Measurements from ENCODE around the gene RXFP4.

Gene RXFP4

DNA sequence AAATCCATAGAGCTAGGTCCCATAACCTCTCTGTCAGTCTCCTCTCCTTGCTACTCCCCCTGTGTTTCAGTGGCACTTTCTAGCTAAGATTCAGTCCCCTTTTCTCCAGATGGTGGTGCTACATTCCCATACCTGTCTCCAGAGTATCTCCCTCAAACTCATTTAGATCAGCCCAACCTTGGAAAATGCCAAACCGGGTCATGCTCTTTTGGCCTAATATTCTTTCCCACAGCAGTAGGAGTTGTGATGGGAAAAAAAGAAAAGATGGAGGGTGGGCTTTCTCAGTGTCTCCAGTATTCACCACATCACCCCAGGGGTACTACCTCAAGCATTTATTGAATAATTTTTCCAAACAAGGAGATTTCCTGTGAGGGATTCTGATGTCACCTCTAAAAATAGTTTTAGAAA, 3.2 kb upstream of the RXFP4 start:
- peak; percentile 30 for DNase-seq (ENCODE audit: low read depth)
- no peak overlapping the region for H3K4me3 ChIP-seq (ENCODE audit: low read depth, low read length)
- TF ChIP-seq, protein P1, sequence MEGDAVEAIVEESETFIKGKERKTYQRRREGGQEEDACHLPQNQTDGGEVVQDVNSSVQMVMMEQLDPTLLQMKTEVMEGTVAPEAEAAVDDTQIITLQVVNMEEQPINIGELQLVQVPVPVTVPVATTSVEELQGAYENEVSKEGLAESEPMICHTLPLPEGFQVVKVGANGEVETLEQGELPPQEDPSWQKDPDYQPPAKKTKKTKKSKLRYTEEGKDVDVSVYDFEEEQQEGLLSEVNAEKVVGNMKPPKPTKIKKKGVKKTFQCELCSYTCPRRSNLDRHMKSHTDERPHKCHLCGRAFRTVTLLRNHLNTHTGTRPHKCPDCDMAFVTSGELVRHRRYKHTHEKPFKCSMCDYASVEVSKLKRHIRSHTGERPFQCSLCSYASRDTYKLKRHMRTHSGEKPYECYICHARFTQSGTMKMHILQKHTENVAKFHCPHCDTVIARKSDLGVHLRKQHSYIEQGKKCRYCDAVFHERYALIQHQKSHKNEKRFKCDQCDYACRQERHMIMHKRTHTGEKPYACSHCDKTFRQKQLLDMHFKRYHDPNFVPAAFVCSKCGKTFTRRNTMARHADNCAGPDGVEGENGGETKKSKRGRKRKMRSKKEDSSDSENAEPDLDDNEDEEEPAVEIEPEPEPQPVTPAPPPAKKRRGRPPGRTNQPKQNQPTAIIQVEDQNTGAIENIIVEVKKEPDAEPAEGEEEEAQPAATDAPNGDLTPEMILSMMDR (IDR thresholded peaks at IDR 0.05; ENCODE audit: control insufficient read depth, extremely low read depth, insufficient read depth), result peak; percentile 80

DNA sequence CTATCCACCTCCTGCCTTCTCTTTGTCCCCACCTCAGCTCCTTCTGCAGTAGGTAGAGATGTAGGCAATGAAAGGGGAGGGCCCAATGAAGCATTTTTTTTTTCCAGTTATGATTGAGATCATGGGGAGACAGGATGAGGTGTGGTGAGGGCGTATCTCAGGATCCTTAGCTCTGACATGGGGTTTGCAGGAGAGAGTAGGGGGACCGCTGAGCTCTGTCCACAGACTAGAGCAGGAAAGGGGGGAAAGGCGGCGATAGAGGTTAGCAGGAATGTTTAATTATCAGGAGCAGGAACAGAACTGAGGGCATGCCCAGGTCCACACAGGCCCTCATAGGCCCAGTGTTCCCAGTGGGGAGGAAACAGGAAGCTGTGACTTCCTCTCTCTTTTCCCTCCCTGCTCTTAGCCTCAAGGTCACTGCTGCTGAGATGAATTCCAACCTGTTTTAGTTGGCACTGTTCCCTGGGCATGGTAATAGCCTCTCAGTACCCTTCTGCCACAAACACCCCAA, 901 bp upstream of the RXFP4 start:
- TF ChIP-seq, protein P1 (IDR thresholded peaks at IDR 0.05; ENCODE audit: control insufficient read depth, extremely low read depth, insufficient read depth), result no peak
- DNase-seq (ENCODE audit: low read depth), result peak; percentile 21
- H3K4me3 ChIP-seq (ENCODE audit: low read depth, low read length), result no peak overlapping the region

DNA sequence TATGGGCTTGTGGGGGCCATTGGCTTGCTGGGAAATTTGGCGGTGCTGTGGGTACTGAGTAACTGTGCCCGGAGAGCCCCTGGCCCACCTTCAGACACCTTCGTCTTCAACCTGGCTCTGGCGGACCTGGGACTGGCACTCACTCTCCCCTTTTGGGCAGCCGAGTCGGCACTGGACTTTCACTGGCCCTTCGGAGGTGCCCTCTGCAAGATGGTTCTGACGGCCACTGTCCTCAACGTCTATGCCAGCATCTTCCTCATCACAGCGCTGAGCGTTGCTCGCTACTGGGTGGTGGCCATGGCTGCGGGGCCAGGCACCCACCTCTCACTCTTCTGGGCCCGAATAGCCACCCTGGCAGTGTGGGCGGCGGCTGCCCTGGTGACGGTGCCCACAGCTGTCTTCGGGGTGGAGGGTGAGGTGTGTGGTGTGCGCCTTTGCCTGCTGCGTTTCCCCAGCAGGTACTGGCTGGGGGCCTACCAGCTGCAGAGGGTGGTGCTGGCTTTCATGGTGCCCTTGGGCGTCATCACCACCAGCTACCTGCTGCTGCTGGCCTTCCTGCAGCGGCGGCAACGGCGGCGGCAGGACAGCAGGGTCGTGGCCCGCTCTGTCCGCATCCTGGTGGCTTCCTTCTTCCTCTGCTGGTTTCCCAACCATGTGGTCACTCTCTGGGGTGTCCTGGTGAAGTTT, 550 bp downstream of the RXFP4 start:
- no peak for DNase-seq (ENCODE audit: low read depth)
- H3K4me3 ChIP-seq (ENCODE audit: low read depth, low read length), result no peak overlapping the region
- TF ChIP-seq, protein P1 (IDR thresholded peaks at IDR 0.05; ENCODE audit: control insufficient read depth, extremely low read depth, insufficient read depth), result no peak

- no peak overlapping the region for H3K4me3 ChIP-seq (ENCODE audit: low read depth, low read length)
- TF ChIP-seq, protein P1 (IDR thresholded peaks at IDR 0.05; ENCODE audit: control insufficient read depth, extremely low read depth, insufficient read depth), result no peak
- DNase-seq (ENCODE audit: low read depth), result no peak
Observed at GRCh38 chr1:155942578-155943141, 1.2 kb downstream of the RXFP4 start.

- H3K4me3 ChIP-seq (ENCODE audit: low read depth, low read length), result no peak overlapping the region
- no peak for DNase-seq (ENCODE audit: low read depth)
- TF ChIP-seq, protein P1 (IDR thresholded peaks at IDR 0.05; ENCODE audit: control insufficient read depth, extremely low read depth, insufficient read depth), result no peak
Observed at GRCh38 chr1:155944444-155944799, 3.0 kb downstream of the RXFP4 start.

GRCh38 chr1:155946633-155947219, 5.3 kb downstream of the RXFP4 start:
- no peak overlapping the region for H3K4me3 ChIP-seq (ENCODE audit: low read depth, low read length)
- DNase-seq (ENCODE audit: low read depth), result no peak
- TF ChIP-seq, protein P1 (IDR thresholded peaks at IDR 0.05; ENCODE audit: control insufficient read depth, extremely low read depth, insufficient read depth), result no peak

Data from LNCaP clone FGC (cell line).